GM21528 (cell line): Measurements from ENCODE around the gene PCK2.

ENCODE experiments used
- ATAC-seq: cut with Tn5 transposase; IDR thresholded peaks from one replicate; pipeline ENCODE4 v1.9.1; 2021; ENCODE audit warnings: mild to moderate bottlenecking, moderate library complexity; ENCODE audit not compliant: unreplicated experiment, low FRiP score

The PCK2 gene

GRCh38 chr14:24074625-24075484, 19.3 kb upstream of the PCK2 start:
- no peak for ATAC-seq

GRCh38 chr14:24075485-24076301, 18.4 kb upstream of the PCK2 start:
- ATAC-seq, result no peak

DNA sequence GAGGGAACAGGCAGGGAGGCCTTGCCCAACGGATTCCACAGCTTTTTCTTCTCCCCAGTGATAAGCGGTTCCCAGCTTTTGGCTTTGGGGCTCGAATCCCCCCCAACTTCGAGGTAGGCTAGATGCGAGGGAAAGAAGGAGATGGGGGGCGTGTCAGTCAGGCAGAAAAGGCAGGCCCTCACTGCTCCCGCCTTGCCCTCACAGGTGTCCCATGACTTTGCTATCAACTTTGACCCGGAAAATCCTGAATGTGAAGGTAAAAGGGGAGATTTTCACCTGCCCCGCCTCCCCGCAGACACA, 17.9 kb upstream of the PCK2 start:
- ATAC-seq, result no peak

DNA sequence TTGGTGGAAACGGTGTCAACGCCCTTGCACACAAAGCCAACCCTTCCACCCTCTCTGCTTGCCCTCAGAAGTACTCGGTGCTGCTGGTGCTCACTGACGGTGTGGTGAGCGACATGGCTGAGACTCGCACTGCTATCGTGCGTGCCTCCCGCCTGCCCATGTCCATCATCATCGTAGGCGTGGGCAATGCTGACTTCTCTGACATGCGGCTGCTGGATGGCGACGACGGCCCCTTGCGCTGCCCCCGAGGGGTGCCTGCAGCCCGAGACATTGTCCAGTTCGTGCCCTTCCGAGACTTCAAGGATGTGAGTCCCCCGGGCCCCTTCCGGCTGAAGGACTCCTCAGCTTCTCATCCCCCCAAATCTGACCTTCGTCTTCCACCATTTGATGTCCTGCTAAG, 17.0 kb upstream of the PCK2 start:
- no peak for ATAC-seq

DNA sequence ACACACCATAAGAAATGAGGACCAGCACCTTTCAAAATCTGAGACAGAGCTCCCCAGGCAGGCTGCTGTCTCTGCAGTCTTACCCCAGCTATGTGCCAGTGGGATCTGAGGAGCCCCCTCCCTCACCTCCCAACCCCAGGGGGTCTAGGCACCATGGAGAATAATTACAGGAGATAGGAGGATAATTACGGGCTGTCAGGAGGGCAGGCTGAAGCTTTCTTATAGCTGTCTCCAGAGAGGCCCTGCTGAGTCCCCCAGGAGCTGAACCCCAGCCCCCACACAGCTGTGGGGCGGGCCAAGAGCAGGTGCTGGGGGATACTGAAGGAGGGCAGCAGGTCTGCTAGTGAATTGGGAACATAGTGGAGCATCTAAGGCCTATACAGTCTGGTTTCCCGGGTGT, 16.0 kb upstream of the PCK2 start:
- no peak for ATAC-seq

DNA sequence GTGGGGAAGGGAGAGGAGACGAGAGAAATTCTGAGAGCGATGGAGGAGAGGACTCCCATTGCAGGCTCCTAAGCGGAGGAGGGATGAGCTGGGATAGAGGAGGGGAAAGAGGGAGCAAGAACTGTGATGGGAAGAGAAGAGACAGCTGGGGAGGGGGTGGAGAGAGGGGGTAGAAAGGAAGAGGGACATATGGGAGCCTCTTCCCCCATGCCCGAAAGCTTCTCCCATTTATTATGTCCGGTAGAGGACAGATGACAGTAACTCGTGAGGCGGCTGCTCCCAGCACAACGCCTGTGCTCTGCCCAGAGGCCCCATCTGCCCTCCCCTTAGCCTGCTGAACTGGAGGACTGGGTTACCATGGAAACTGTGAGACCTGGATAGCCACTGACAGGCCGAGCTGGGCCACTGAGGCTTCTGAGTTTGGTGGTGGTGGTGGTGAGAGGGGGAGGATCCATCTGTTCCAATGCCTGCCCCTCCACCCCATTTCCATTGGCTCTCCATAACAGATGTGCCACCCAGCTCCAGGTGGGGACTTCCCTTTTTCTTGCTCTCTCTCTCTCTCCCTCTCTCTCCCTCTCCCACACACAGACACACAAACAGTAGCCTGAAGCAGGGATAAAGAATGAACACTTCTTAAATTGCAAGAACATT, 14.5 kb upstream of the PCK2 start:
- ATAC-seq, result no peak

GRCh38 chr14:24080142-24080530, 14.0 kb upstream of the PCK2 start:
- ATAC-seq, result no peak

- ATAC-seq, result peak; percentile 88
Measured at GRCh38 chr14:24080888-24081738, 13.0 kb upstream of the PCK2 start.

- ATAC-seq, result no peak
Measured at GRCh38 chr14:24081739-24082211, 12.3 kb upstream of the PCK2 start.

- no peak for ATAC-seq
Measured at GRCh38 chr14:24082411-24083080, 11.6 kb upstream of the PCK2 start.

DNA sequence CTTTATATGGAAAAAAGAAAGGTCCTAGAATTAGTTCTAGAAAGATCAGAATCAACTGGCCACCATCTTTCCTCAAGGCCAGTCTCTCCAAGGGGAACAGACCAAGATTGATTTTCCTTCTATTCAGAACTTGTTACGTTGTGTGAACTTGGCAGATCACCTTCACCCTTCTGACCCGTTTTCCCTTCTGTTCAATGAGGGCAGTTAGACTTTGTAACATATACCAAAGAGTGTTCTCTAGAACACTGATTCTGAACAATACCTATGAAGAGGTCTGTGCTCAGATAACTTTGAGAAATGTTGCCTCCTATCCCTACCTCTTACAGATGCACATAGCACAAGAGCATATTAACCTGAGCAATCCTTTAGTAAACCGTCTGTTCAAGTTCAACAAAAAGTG, 10.6 kb upstream of the PCK2 start:
- no peak for ATAC-seq

DNA sequence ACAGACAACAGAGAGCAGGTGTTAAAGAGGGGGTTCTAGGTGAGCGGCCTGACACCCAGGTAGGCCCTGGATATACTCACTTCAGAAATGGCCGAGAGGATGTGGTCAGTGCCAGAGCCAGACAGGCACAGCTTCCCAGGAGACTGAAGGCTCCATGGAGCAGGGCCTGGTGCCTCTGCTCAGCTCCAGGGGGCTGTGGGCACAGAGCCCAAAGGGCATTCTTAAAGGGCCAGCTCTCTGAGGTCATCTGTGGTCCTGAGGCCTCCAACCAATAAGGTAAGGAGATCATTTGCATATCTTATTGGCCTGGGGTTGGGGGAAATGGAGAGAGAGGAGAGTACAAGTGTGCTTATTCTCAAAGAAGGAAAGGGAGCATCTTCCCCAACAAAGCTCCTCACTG, 9.7 kb upstream of the PCK2 start:
- ATAC-seq, result no peak

GRCh38 chr14:24085215-24085614, 8.9 kb upstream of the PCK2 start:
- no peak for ATAC-seq

DNA sequence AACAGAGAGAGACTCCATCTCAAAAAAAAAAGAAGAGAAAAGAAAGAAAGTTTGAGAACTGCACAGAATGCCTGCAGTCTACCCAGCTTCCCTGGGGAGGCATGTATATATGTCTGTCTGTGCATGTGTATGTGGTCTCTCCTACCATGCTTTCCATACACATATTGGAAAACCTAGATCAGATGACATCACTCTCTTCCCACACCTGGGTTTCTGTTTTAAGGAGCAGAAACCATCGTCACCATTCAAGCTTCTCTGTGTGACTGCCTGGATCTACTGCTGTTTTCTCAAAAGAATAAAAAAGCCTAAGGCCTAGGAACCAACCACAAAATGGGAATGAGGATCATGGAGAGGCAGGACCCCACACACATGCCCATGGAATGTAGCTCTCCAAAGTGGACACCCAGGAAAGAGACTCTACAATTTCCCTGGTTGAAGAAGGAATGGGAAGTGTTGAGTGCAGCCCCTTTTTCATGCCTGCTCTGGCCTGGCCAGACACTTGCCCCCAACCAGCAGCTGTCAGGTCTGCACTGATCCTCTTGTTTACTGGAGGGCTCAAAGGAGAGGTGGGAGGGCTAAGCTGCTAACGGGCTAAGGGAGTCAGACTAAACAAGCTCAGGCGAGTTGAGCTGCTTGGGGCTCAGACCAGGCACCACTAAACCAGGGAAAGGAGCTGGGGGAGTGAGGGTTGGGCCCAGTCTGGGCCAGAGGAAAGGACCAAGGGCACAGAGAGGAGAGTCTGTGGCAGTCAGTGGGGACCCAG, 7.7 kb upstream of the PCK2 start:
- ATAC-seq, result no peak

- ATAC-seq, result no peak
Measured at GRCh38 chr14:24087004-24087403, 7.1 kb upstream of the PCK2 start.

DNA sequence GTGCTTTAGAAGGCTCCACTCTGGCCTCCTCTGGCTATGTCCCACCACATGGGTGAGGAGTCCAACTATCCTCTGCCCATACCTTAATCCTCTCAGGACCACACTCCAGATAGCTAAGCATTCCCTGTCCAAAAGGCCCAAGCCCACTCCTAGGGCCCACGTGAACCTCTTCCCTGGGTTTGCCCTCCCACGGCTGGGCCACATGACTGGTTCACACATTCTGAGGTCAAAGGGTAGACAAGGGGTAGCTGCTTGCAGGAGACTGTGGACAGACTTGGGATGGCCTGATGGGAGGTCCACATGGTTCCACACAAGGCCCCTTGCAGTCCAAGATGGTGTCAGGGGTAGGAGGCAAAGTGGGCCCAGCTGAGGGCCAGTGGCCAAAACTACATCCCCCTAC, 6.0 kb upstream of the PCK2 start:
- ATAC-seq, result no peak

DNA sequence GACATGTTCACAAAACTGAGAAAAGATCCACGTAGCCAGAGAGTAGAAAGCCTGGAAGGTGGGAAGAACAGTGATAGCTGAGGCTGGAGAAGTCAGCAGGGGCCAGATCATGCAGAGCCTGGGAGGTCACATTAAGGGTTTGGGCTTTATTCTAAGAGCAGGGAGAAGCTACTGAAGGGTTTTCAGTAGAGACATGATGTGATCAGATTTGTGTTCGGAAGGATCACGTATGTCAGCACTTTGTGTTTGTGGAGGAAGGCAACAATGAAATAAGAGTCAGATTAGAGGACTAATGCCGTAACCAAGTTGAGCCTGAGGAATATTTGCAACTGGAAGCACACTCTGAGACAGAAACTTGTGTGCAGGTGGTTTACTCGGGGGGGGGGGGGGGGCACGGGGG, 4.2 kb upstream of the PCK2 start:
- ATAC-seq, result no peak

DNA sequence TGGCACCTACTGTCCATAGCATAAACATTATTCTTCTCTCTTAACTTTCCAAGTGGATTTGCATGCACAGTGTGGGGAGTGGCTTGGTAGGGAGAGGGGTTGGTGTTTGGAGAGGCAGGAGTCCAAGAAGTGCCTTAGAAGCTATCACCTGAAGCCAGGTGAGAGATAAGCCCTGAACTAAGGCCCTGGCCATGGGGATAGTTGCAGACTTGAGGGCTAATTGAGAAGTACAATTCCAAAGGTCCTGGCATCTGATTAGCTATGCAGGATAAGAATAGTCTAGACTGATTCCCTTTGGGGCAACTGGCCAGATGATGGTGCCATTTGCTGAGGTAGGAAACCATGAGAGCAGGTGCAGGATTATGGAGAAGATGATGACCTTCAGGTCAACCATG, 2.0 kb upstream of the PCK2 start:
- no peak for ATAC-seq

GRCh38 chr14:24092505-24093206, 1.5 kb upstream of the PCK2 start:
- ATAC-seq, result no peak
